OCI-LY3 (cell line): ENCODE data around the gene ANXA4.

ENCODE experiments used
- H2AFZ ChIP-seq: fragments of 200-600, 300-600 bp; shearing (Covaris generic); 2 replicates; pipeline ENCODE4 v1.6.0; 2014; ENCODE audit warnings: antibody characterized with exemption, low read depth, low read length
- H3K27ac ChIP-seq: fragments of 200-600, 300-600 bp; sonication (generic); 2 replicates; pipeline ENCODE4 v1.5.1; 2014; ENCODE audit warnings: mild to moderate bottlenecking, low read length, moderate library complexity, mixed read lengths
- H3K27me3 ChIP-seq: fragments of 200-600, 300-600 bp; sonication (generic); 2 replicates; pipeline ENCODE4 v1.6.1; 2014; ENCODE audit warnings: low read depth, low read length, mixed read lengths
- H3K36me3 ChIP-seq: fragments of 200-600, 300-600 bp; sonication (generic); replicated peaks from 2 replicates; pipeline ENCODE3; 2014; ENCODE audit warnings: low read depth, low read length, mixed read lengths
- H3K4me1 ChIP-seq: fragments of 300-600, 200-600 bp; sonication (generic); 2 replicates; pipeline ENCODE4 v1.6.1; 2014; ENCODE audit warnings: low read length, mixed read lengths
- H3K4me2 ChIP-seq: fragments of 200-600, 300-600 bp; sonication (generic); 2 replicates; pipeline ENCODE4 v1.6.1; 2014; ENCODE audit warnings: low read length, mixed read lengths
- H3K4me3 ChIP-seq: fragments of 300-600, 200-600 bp; sonication (generic); 2 replicates; pipeline ENCODE4 v1.5.1; 2014; ENCODE audit warnings: antibody characterized with exemption, mild to moderate bottlenecking, low read length, moderate library complexity
- H3K79me2 ChIP-seq: fragments of 300-600, 200-600 bp; shearing (Covaris generic); 2 replicates; pipeline ENCODE4 v1.6.1; 2014; ENCODE audit warnings: mild to moderate bottlenecking, low read length, mixed read lengths
- H3K9ac ChIP-seq: fragments of 300-600, 200-600 bp; shearing (Covaris generic); 2 replicates; pipeline ENCODE4 v1.6.0; 2014; ENCODE audit warnings: mild to moderate bottlenecking, low read length, moderate library complexity
- H3K9me3 ChIP-seq: fragments of 200-600, 300-600 bp; shearing (Covaris generic); 2 replicates; pipeline ENCODE4 v1.6.1; 2014; ENCODE audit warnings: low read length, mixed read lengths; ENCODE audit not compliant: insufficient read depth
- H4K20me1 ChIP-seq: fragments of 200-600, 300-600 bp; sonication (generic); 2 replicates; pipeline ENCODE4 v1.6.1; 2016; ENCODE audit warnings: low read length, mixed read lengths; ENCODE audit not compliant: insufficient read depth
- CTCF ChIP-seq: fragments of 200-600, 300-600 bp; sonication (generic); IDR thresholded peaks from 2 replicates; pipeline ENCODE4 v1.5.1; 2014; ENCODE audit warnings: antibody characterized with exemption, low read length, low read depth
- EZH2phosphoT487 ChIP-seq: fragments of 200-600 bp; shearing (Covaris generic); IDR thresholded peaks from 2 replicates; pipeline ENCODE4 v1.6.1; 2018; ENCODE audit warnings: antibody characterized with exemption, mixed run types, low read depth

The ANXA4 gene

GRCh38 chr2:69804416-69804815, 62.5 kb downstream of the ANXA4 start:
- no peaks in the 10 kb centered on the region for H3K9me3 ChIP-seq

GRCh38 chr2:69805887-69806286, 64.0 kb downstream of the ANXA4 start:
- TF ChIP-seq EZH2phosphoT487 = no peak
- no peak for TF ChIP-seq CTCF
- Histone ChIP-seq H3K9me3 (no peaks in the 10 kb centered on the region), H2AFZ (no peak overlapping the region), H3K9ac (no peak overlapping the region), H3K4me3 (no peak overlapping the region), H3K79me2 (no peaks in the 10 kb centered on the region), H3K36me3 (peaks cover 6% of the 10 kb centered on the region), H3K27me3 (no peaks in the 10 kb centered on the region), H3K27ac (no peak overlapping the region), H4K20me1 (no peaks in the 10 kb centered on the region), H3K4me2 (no peak overlapping the region), H3K4me1 (peaks cover 29% of the 10 kb centered on the region)

More at GRCh38 chr2:69804416-69804815, 62.5 kb downstream of the ANXA4 start:
- Histone ChIP-seq H3K4me3 (no peak overlapping the region), H2AFZ (no peak overlapping the region), H3K4me2 (no peak overlapping the region), H4K20me1 (no peaks in the 10 kb centered on the region), H3K36me3 (peaks cover 6% of the 10 kb centered on the region), H3K27ac (no peak overlapping the region), H3K79me2 (no peaks in the 10 kb centered on the region), H3K27me3 (0 out of 2 replicates have a peak, but pooled peaks cover 4% of the 10 kb centered on the region), H3K4me1 (peaks cover 32% of the 10 kb centered on the region), H3K9ac (no peak overlapping the region)
- TF ChIP-seq EZH2phosphoT487 (no peak), CTCF (no peak)

GRCh38 chr2:69807821-69808540, 66.0 kb downstream of the ANXA4 start:
- no peak for TF ChIP-seq EZH2phosphoT487
- no peak for TF ChIP-seq CTCF
- no peak overlapping the region for H3K27ac ChIP-seq
- no peak overlapping the region for H3K4me2 ChIP-seq
- peaks cover 6% of the 10 kb centered on the region for H3K36me3 ChIP-seq
- H4K20me1 ChIP-seq = no peaks in the 10 kb centered on the region
- H3K9ac ChIP-seq = no peak overlapping the region
- no peaks in the 10 kb centered on the region for H3K79me2 ChIP-seq
- peaks cover 9% of the 10 kb centered on the region for H3K4me1 ChIP-seq
- H3K9me3 ChIP-seq = no peaks in the 10 kb centered on the region
- no peaks in the 10 kb centered on the region for H3K27me3 ChIP-seq
- no peak overlapping the region for H3K4me3 ChIP-seq
- H2AFZ ChIP-seq = no peak overlapping the region

GRCh38 chr2:69810550-69810949, 68.6 kb downstream of the ANXA4 start:
- Histone ChIP-seq H3K9ac (no peak overlapping the region), H3K4me2 (no peak overlapping the region), H3K27ac (no peak overlapping the region), H3K79me2 (no peaks in the 10 kb centered on the region), H3K4me3 (no peak overlapping the region), H3K27me3 (no peaks in the 10 kb centered on the region), H3K9me3 (no peaks in the 10 kb centered on the region), H3K4me1 (no peaks in the 10 kb centered on the region), H2AFZ (no peak overlapping the region), H4K20me1 (no peaks in the 10 kb centered on the region), H3K36me3 (peaks cover 2% of the 10 kb centered on the region)
- TF ChIP-seq CTCF = no peak
- TF ChIP-seq EZH2phosphoT487 = no peak
